ENCODE measurements around the gene MAST2.

The MAST2 gene

GRCh38 chr1:46076343-46076742, 272.9 kb downstream of the MAST2 start:
- no peak for DNase-seq

GRCh38 chr1:46077644-46078043, 274.2 kb downstream of the MAST2 start:
- peak; percentile 4 for DNase-seq

GRCh38 chr1:46080257-46080656, 276.8 kb downstream of the MAST2 start:
- DNase-seq: no peak

- DNase-seq: no peak
Observed at GRCh38 chr1:46081206-46081605, 277.8 kb downstream of the MAST2 start.

GRCh38 chr1:46081619-46082018, 278.2 kb downstream of the MAST2 start:
- DNase-seq: no peak

GRCh38 chr1:46083579-46083978, 280.2 kb downstream of the MAST2 start:
- no peak for DNase-seq

GRCh38 chr1:46084553-46085451, 281.4 kb downstream of the MAST2 start:
- no peak for DNase-seq
